Prostate gland (tissue), 2 donors: Measurements from ENCODE around the gene ZBTB47. TPM values are rescaled to one million over a fixed set of nuclear protein-coding genes. Genes with fewer than 3 reads are reported as not detected.

Experiments
- DNase-seq: peaks from one replicate; pipeline ENCODE4 v3.0.0-alpha.2; 2019; ENCODE audit warnings: low spot score
- H3K27ac ChIP-seq, 2 donors: fragments of 200-600 bp; sonication (generic); 2 replicates each; pipeline ENCODE4 v1.5.1; 2017 to 2019
- H3K27me3 ChIP-seq: fragments of 200-600 bp; sonication (generic); replicated peaks from 2 replicates; pipeline ENCODE4 v1.5.1; 2019; ENCODE audit not compliant: insufficient read depth
- H3K36me3 ChIP-seq, 2 donors: fragments of 200-600 bp; sonication (generic); 1 replicate in 1 of 2; 2 replicates in 1 of 2; pipeline versions ENCODE4 v1.5.1 to v1.8.1; 2017 to 2019
- H3K4me1 ChIP-seq: fragments of 200-600 bp; sonication (generic); replicated peaks from 2 replicates; pipeline ENCODE4 v1.5.1; 2019
- H3K4me3 ChIP-seq, 2 donors: fragments of 200-600 bp; sonication (generic); 2 replicates each; pipeline ENCODE4 v1.5.1; 2017 to 2019
- H3K9me3 ChIP-seq: fragments of 200-600 bp; sonication (generic); 2 replicates; pipeline ENCODE4 v1.5.1; 2017
- POLR2A ChIP-seq: fragments of 450-650 bp; IDR thresholded peaks from one replicate; pipeline ENCODE4 v1.6.1; 2016; ENCODE audit warnings: antibody characterized with exemption, mild to moderate bottlenecking
- POLR2AphosphoS5 ChIP-seq: sonication (generic); formaldehyde crosslinking; IDR thresholded peaks from one replicate; pipeline ENCODE4 v1.6.1; 2017; ENCODE audit warnings: antibody characterized with exemption
- WGBS: methylation state at CpG from one replicate; pipeline ENCODE4 v1.1.5; 2018; 5-methylcytosine and 5-hydroxymethylcytosine counted together
- intact Hi-C: fragments of 100-400 bp; cut with DNase I; formaldehyde crosslinking; loops from one replicate; pipeline ENCODE4 v1.14.2; 2022
- total RNA-seq, 2 donors: library from RNA; depleted of rRNA; stranded (reverse); fragments of >200 nt; gene quantifications; one replicate each; pipeline ENCODE4 v1.1.0, GENCODE V29; 2016
- TF ChIP-seq, protein P1 (sequence below), 4 experiments: fragments of 200-600 bp in 2 of 4; fragments of 450-650 bp in 2 of 4; sonication (generic) in 2 of 4; IDR thresholded peaks; 1 replicate in 3 of 4; 2 replicates in 1 of 4; pipeline ENCODE4 v1.5.1; 2016 to 2019; ENCODE audit warnings: antibody characterized with exemption in 4 of 4, mild to moderate bottlenecking in 2 of 4, moderate library complexity in 2 of 4

Gene ZBTB47
- total RNA-seq, 2 donors from 2014 or later, result 22.1 to 38.0 TPM

- Histone ChIP-seq H3K9me3 (no peaks in the 10 kb centered on the region), H3K27me3 (no peaks in the 10 kb centered on the region), H3K4me1 (no peaks in the 10 kb centered on the region), H3K4me3 (no peak overlapping the region), H3K27ac (no peak overlapping the region), H3K36me3 (no peaks in the 10 kb centered on the region)
- whole genome bisulfite sequencing, result 88% methylated on average over 12 of the region's 13 CpGs
- intact Hi-C loops, result no loop called here
- DNase-seq, result no peak
- TF ChIP-seq POLR2AphosphoS5, result no peak
Observed at GRCh38 chr3:42691816-42692666, 38.5 kb downstream of the ZBTB47 start.

GRCh38 chr3:42692667-42693529 is 39.4 kb downstream of the ZBTB47 start:
- no peak for TF ChIP-seq POLR2AphosphoS5
- TF ChIP-seq, protein P1, sequence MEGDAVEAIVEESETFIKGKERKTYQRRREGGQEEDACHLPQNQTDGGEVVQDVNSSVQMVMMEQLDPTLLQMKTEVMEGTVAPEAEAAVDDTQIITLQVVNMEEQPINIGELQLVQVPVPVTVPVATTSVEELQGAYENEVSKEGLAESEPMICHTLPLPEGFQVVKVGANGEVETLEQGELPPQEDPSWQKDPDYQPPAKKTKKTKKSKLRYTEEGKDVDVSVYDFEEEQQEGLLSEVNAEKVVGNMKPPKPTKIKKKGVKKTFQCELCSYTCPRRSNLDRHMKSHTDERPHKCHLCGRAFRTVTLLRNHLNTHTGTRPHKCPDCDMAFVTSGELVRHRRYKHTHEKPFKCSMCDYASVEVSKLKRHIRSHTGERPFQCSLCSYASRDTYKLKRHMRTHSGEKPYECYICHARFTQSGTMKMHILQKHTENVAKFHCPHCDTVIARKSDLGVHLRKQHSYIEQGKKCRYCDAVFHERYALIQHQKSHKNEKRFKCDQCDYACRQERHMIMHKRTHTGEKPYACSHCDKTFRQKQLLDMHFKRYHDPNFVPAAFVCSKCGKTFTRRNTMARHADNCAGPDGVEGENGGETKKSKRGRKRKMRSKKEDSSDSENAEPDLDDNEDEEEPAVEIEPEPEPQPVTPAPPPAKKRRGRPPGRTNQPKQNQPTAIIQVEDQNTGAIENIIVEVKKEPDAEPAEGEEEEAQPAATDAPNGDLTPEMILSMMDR (IDR thresholded peaks at IDR 0.05), result no peak
- TF ChIP-seq POLR2A, result no peak
- DNase-seq, result no peak
- H3K4me1 ChIP-seq, result no peaks in the 10 kb centered on the region
- H3K9me3 ChIP-seq, result no peaks in the 10 kb centered on the region
- H3K4me3 ChIP-seq, result no peak overlapping the region
- no peaks in the 10 kb centered on the region for H3K27me3 ChIP-seq
- 88% methylated on average over 17 of the region's 17 CpGs for WGBS
- intact Hi-C loops, result no loop called here
- no peaks in the 10 kb centered on the region for H3K36me3 ChIP-seq
- no peak overlapping the region for H3K27ac ChIP-seq

- Histone ChIP-seq H3K27ac (no peak overlapping the region), H3K27me3 (no peaks in the 10 kb centered on the region), H3K36me3 (no peaks in the 10 kb centered on the region), H3K4me1 (no peaks in the 10 kb centered on the region), H3K4me3 (no peak overlapping the region), H3K9me3 (no peaks in the 10 kb centered on the region)
- 82% methylated on average over 4 of the region's 4 CpGs for WGBS
- intact Hi-C loops, result no loop called here
- TF ChIP-seq POLR2A (no peak), POLR2AphosphoS5 (no peak)
- TF ChIP-seq, protein P1 (IDR thresholded peaks at IDR 0.05), result no peak
- DNase-seq, result no peak
Observed at GRCh38 chr3:42693530-42693930, 40.0 kb downstream of the ZBTB47 start.

- TF ChIP-seq POLR2A (no peak), POLR2AphosphoS5 (no peak)
- TF ChIP-seq, protein P1 (IDR thresholded peaks at IDR 0.05), result no peak
- no peak for DNase-seq
- intact Hi-C loops, result no loop called here
Observed at GRCh38 chr3:42694366-42694765, 40.9 kb downstream of the ZBTB47 start.

DNA sequence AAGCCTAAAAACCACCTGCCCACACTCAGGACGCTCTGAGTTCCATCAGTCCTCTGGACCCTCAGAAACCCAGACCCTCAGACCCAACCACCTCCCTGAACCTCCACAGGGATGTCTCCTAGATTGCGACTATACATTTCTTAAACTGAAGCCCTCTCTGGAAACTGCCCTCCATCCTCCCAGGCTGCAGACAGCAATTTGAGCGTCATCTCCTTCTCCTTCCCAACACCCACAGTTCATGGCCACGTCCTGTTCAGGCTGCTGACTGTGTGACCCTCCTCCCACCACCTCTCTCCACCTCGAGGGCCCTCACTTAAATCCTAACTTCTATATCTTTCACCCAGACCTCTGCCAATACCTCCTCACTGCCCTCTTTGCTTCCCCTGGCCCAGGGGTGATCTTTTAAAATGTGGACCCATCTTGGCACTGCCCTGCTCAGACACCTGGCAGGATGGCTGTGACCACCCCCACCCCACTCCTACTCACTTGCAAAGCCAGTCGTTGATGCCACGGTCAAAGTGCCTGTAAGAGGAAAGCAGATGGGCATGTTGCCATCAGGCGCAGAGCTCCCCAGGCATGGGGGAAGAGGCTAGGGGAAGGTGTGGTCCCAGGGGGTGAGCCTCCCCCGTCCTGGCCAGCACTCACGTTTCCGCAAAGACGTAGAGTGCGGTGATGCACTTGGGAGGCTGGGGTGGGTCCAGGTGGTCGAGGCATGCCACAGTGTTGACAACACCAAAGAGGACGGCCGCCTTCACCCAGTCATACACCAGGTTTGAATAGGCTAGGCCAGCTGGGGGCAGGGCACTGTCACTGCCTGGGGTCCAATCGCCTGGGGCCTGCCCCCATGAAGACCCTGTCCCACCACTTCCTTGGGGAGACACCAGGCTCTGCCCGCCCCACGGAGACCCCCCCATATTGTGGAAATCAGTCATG is 43.1 kb downstream of the ZBTB47 start:
- DNase-seq, result no peak
- TF ChIP-seq, protein P1 (IDR thresholded peaks at IDR 0.05), result no peak
- TF ChIP-seq POLR2AphosphoS5 (no peak), POLR2A (no peak)
- no peak overlapping the region for H3K4me3 ChIP-seq
- no peaks in the 10 kb centered on the region for H3K36me3 ChIP-seq
- intact Hi-C loops, result no loop called here
- no peaks in the 10 kb centered on the region for H3K4me1 ChIP-seq
- no peak overlapping the region for H3K27ac ChIP-seq
- H3K9me3 ChIP-seq, result no peaks in the 10 kb centered on the region
- H3K27me3 ChIP-seq, result no peaks in the 10 kb centered on the region
- 81% methylated on average over 19 of the region's 19 CpGs for WGBS

More at GRCh38 chr3:42694366-42694765, 40.9 kb downstream of the ZBTB47 start:
- no peak overlapping the region for H3K27ac ChIP-seq
- no peaks in the 10 kb centered on the region for H3K4me1 ChIP-seq
- no peaks in the 10 kb centered on the region for H3K36me3 ChIP-seq
- H3K4me3 ChIP-seq, result no peak overlapping the region
- no peaks in the 10 kb centered on the region for H3K27me3 ChIP-seq
- no peaks in the 10 kb centered on the region for H3K9me3 ChIP-seq
